EH (cell line): ENCODE data around the gene TMPRSS6.
A peak's percentile ranks its signal among the peaks of the same experiment; 100 is the strongest.
"Not testable (repeated sequence)": the region's sequence is repeated elsewhere in the genome, so short reads cannot be mapped to it uniquely, and the experiment has no call there.

Source experiments
- DNase-seq: peaks from one replicate; pipeline ENCODE4 v3.0.0-alpha.2; 2015; ENCODE audit warnings: low read depth

Gene TMPRSS6

GRCh38 chr22:37088750-37089408, 20.6 kb downstream of the TMPRSS6 start:
- no peak for DNase-seq

GRCh38 chr22:37088108-37088605, 21.4 kb downstream of the TMPRSS6 start:
- DNase-seq: peak; percentile 49

- no peak for DNase-seq
Measured at GRCh38 chr22:37086184-37086583, 23.3 kb downstream of the TMPRSS6 start.

- no peak for DNase-seq
Measured at GRCh38 chr22:37084385-37084784, 25.1 kb downstream of the TMPRSS6 start.

- no peak for DNase-seq
Measured at GRCh38 chr22:37083914-37084313, 25.6 kb downstream of the TMPRSS6 start.

GRCh38 chr22:37082251-37082873, 27.2 kb downstream of the TMPRSS6 start:
- DNase-seq: no peak

- no peak for DNase-seq
Measured at GRCh38 chr22:37080838-37081237, 28.7 kb downstream of the TMPRSS6 start.

- DNase-seq: no peak
Measured at GRCh38 chr22:37080438-37080837, 29.1 kb downstream of the TMPRSS6 start.

GRCh38 chr22:37079668-37080171, 29.8 kb downstream of the TMPRSS6 start:
- DNase-seq: peak; percentile 61

GRCh38 chr22:37079158-37079557, 30.4 kb downstream of the TMPRSS6 start:
- no peak for DNase-seq

- peak; percentile 49 for DNase-seq
Measured at GRCh38 chr22:37077802-37078448, 31.6 kb downstream of the TMPRSS6 start.

- no peak for DNase-seq
Measured at GRCh38 chr22:37075822-37076433, 33.6 kb downstream of the TMPRSS6 start.

- DNase-seq: no peak
Measured at GRCh38 chr22:37075046-37075445, 34.5 kb downstream of the TMPRSS6 start.

- no peak for DNase-seq
Measured at GRCh38 chr22:37074537-37074936, 35.0 kb downstream of the TMPRSS6 start.

- DNase-seq: no peak
Measured at GRCh38 chr22:37072673-37073072, 36.8 kb downstream of the TMPRSS6 start.

GRCh38 chr22:37071850-37072592, 37.5 kb downstream of the TMPRSS6 start:
- DNase-seq: not testable (repeated sequence)

GRCh38 chr22:37070744-37071143, 38.8 kb downstream of the TMPRSS6 start:
- no peak for DNase-seq

GRCh38 chr22:37070334-37070733, 39.2 kb downstream of the TMPRSS6 start:
- no peak for DNase-seq

- DNase-seq: no peak
Measured at GRCh38 chr22:37069719-37070118, 39.8 kb downstream of the TMPRSS6 start.

GRCh38 chr22:37069319-37069718, 40.2 kb downstream of the TMPRSS6 start:
- DNase-seq: no peak

GRCh38 chr22:37068859-37069258, 40.7 kb downstream of the TMPRSS6 start:
- DNase-seq: no peak

- no peak for DNase-seq
Measured at GRCh38 chr22:37067428-37067827, 42.1 kb downstream of the TMPRSS6 start.
